SH-SY5Y (cell line): ENCODE measurements around the gene RBP4.

ENCODE experiments used
- GATA2 ChIP-seq: IDR thresholded peaks from 2 replicates; pipeline ENCODE4 v1.6.1; 2011; ENCODE audit warnings: mild to moderate bottlenecking, low read depth, low read length
- GATA3 ChIP-seq: IDR thresholded peaks from 2 replicates; pipeline ENCODE4 v1.6.1; 2011; ENCODE audit warnings: low read depth, mild to moderate bottlenecking, low read length, moderate library complexity

RBP4 gene

DNA sequence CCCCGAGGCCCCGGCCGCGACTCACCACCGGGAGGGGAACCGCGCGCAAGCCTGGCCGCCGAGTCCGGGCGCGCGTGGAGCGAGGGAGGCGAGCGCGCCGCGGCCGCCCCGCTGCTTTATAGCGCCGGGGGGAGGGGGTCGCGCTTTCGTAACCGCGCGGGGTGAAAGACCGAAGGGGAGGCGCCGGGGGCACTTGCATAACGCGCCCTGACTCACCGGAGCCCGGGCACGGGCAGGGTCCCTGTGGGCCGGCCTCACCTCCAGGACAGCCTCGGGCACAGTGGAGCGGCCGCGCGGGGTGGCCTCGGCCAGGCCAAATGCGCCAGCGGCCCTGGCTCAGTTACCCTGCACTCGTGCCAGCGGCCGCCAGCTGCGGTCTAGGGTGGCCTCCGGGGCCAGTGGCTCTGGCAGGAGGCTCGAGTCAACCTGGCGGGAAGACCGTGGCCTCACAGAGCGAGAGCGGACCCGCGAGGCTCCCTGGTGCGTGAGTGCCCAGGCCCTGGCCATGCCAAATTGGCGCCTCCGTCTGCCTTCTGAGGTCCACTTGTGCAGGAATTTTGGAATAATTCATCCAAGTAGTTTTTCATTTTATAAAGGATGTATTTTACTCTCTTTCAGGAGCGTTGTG lies at the start of gene RBP4:
RBP4 (minus strand) TSS at position 90 of the 628 bp plus-strand sequence. CDS start 207 bp downstream, outside the sequence.
- TF ChIP-seq GATA3: no peak
- TF ChIP-seq GATA2: no peak

GRCh38 chr10:93639791-93640190 lies 38.8 kb upstream of the RBP4 start:
- TF ChIP-seq GATA3 (no peak), GATA2 (no peak)

GRCh38 chr10:93630625-93631557 lies 29.9 kb upstream of the RBP4 start:
- TF ChIP-seq GATA3 (no peak), GATA2 (no peak)

DNA sequence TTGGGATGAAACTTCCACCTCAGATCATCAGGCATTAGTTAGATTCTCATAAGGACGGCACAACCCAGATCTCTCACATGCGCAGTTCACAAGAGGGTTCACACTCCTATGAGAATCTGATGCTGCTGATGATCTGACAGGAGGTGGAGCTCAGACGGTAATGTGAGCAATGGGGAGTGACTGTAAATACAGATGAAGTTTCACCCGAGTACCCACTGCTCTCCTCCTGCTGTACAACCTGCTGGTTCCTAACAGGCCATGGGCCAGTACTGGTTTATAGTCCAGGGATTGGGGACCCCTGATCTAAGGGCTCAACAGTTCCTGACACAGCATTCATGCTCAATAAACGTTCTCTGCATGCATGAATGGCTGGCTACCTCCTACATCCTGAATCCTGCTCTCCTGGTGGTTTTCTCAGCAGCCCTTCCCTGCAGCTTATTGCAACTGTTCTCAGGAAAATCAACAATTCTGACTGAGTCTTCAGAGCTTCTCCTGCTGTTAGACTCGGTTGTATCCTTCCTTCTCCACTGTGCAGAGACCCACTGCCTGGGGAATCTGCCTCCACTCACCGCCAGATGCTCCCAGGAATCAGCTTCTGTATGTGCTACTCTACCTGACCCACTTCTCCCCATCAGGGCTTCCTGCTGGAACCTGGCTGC lies 28.7 kb upstream of the RBP4 start:
- TF ChIP-seq GATA2 (no peak), GATA3 (no peak)

DNA sequence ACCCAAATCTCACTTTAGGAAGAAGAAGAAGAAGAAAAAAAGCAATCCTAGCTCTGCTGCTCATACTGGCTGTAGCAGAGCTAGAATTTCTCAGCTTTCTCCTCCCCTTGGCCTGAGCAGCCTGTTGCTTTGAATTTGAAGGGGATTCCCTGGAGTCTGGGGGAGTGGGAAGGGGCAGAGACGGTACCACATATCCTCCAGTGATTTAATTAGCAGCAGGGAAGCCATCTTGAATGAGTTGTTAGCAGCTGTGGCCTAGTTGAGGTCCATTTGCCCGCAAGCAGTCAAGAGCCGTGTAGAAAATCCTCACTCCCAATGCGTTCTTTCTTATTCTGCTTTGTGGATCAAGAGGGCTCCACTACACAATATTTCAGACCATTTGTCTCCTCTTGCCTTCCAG lies 27.8 kb upstream of the RBP4 start:
- TF ChIP-seq GATA3: no peak
- no peak for TF ChIP-seq GATA2

- TF ChIP-seq GATA3 (no peak), GATA2 (no peak)
Measured at GRCh38 chr10:93622942-93623341, 21.9 kb upstream of the RBP4 start.

GRCh38 chr10:93620925-93621324 lies 19.9 kb upstream of the RBP4 start:
- TF ChIP-seq GATA2 (no peak), GATA3 (no peak)

- TF ChIP-seq GATA3: no peak
- no peak for TF ChIP-seq GATA2
Measured at GRCh38 chr10:93615576-93616235, 14.7 kb upstream of the RBP4 start.

DNA sequence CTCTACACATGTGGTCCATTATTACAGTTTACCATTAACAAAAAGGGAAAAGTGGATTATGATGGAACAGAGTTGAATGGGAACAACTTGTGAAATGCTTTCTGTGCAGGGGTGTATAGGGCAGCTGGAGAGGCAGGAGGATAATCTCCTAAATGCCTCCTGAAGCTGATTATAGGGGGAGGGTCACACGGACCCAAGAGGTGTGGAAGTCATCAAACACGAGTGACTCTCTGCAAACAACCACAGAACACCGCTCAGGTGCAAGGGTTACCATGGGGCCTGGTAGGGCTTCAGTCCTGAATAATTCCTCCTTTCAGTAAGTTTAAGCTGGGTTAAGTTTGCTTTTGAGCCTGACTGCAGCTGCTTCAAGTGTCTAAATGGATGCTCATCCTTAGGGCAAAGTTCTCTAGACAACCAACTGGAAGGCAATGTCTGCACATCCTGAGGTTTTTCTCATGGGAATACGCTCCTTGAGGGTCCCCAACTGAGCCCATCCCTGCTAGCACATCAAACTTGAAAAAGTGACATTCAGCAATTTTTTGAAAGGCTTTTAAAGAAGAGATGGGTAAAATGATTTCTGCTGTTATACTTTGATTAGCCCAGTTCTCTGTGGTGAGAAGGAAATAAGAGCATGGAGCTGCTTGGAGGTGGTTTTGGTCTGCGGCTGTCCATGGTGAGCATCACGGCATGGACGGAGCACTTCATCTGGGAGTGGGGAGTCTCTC lies 13.2 kb upstream of the RBP4 start:
- TF ChIP-seq GATA3: no peak
- no peak for TF ChIP-seq GATA2

DNA sequence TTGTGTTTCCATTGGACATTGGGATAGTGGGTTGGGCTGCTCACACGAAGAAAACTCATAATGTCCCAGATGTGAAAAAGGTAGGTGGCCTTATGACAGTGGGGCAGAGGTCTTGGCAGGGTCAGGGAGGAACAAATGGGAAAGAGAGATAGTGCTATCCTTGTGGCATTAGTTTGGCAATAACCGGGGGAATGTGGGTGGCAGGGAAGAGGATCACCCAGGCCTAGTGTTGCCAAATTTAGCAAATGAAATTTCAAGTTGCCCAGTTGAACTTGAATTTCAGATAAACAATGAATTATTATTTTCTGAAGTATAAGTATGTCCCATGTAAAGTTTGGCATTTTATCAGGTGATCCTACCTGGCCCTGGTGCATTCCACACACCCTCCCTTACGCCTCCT lies 12.1 kb upstream of the RBP4 start:
- TF ChIP-seq GATA2 (no peak), GATA3 (no peak)

GRCh38 chr10:93612311-93612710 lies 11.3 kb upstream of the RBP4 start, which contains the start of gene PDE6C:
TSS of gene PDE6C (plus strand) at chr10:93612537. CDS start at chr10:93612726, 189 bp downstream.
- TF ChIP-seq GATA2 (no peak), GATA3 (no peak)

DNA sequence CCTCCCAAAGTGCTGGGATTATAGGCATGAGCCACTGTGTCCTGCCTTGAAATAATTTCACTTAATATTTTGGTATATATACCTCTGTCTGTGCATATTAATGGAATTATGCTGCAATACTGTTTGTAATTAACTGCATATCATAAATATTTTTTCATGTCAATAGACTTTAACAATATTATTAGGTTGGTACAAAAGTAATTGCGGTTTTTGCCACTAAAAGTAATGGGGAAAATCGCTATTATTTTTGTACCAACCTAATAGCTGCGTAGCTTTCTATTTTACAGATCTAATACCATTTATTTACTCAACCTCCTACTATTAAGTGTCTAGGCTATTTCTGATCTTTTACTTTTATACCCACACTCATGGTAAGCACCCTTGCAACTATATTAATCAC lies 7.4 kb upstream of the RBP4 start:
- TF ChIP-seq GATA3: no peak

DNA sequence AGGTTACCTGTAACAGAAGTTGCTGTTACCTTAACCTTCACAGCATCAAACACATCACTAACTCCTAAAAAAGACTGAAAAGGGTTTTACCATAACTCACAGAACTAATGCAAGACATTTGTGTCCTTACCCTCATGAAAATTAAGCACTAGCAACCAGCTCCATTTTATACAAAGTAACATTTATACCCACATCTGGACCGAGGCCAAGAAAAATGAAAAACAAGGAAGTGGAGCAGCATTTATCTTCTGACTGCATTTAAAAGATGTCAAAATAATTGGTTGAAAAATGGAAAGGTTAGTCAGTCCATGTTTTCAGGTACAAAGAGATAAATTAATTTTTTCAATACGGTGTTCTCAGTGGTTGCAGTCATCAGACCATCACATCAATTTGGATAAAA lies 3.1 kb upstream of the RBP4 start:
- no peak for TF ChIP-seq GATA2
- no peak for TF ChIP-seq GATA3

DNA sequence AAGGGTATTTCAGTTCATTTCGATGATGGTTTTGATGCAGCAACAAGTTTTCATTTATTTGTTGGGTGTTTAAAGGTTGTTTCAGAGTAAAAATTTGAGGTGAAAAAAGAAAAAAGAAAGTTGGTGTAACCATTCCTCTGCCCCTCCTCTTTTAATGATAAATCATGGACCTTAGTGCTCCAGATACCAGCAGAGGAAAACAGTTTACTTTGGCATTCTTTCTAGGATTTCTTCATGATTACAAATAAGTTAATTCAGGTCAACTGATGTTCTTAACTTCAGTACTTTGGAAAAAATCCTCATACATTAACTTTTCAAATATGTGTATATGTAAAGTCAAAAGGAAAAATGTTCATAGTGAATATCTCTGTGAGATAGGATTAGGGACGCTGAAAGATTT lies 2.0 kb upstream of the RBP4 start:
- TF ChIP-seq GATA2 (no peak), GATA3 (no peak)
